K562 (cell line): ENCODE data around the gene DRICH1.

Experiments used
- CTCF ChIP-seq, 3 experiments: IDR thresholded peaks in 2 of 3; conservative IDR thresholded peaks in 1 of 3; 2 replicates each; pipeline ENCODE4 v1.5.1; 2011 to 2012; ENCODE audit warnings: low read length in 3 of 3, mild to moderate bottlenecking in 3 of 3, control low read depth in 2 of 3, improper control_type of control experiment in 1 of 3, inconsistent platforms in 1 of 3, low read depth in 1 of 3, mixed read lengths in 1 of 3, moderate library complexity in 1 of 3; ENCODE audit not compliant: insufficient read depth in 2 of 3
- JUND ChIP-seq, 2 experiments: IDR thresholded peaks; 2 replicates in 1 of 2; 3 replicates in 1 of 2; pipeline ENCODE4 v1.6.1; 2011; ENCODE audit warnings: borderline replicate concordance in 2 of 2, low read depth in 2 of 2, low read length in 2 of 2, improper control_type of control experiment in 1 of 2, missing biosample characterization in 1 of 2, missing genetic modification characterization in 1 of 2, missing genetic modification reagents in 1 of 2
- POLR2H ChIP-seq: IDR thresholded peaks from 2 replicates; pipeline ENCODE4 v1.6.1; 2016; ENCODE audit warnings: missing genetic modification characterization, low read depth, mild to moderate bottlenecking, control low read depth, missing compliant biosample characterization, moderate library complexity
- PPARD ChIP-seq: fragments of 250-450 bp; sonication (Bioruptor Pico); IDR thresholded peaks from 2 replicates; pipeline ENCODE4 v1.8.0; 2022; ENCODE audit warnings: inconsistent platforms, mild to moderate bottlenecking, moderate library complexity
- SRSF7 ChIP-seq: fragments of 200-400 bp; formaldehyde crosslinking; optimal IDR thresholded peaks from 2 replicates; pipeline ENCODE3; 2017; ENCODE audit warnings: mild to moderate bottlenecking, low read depth, low read length
- TEAD4 ChIP-seq, 2 experiments: sonication (generic) in 1 of 2; formaldehyde crosslinking in 1 of 2; IDR thresholded peaks; 2 replicates each; pipeline versions ENCODE4 v1.6.1 to v1.8.0; 2012 to 2022; ENCODE audit warnings: borderline replicate concordance in 1 of 2, inconsistent platforms in 1 of 2, low read length in 1 of 2, mild to moderate bottlenecking in 1 of 2, missing genetic modification reagents in 1 of 2
- ZNF174 ChIP-seq: fragments of 250-450 bp; sonication (Bioruptor Pico); IDR thresholded peaks from 2 replicates; pipeline ENCODE4 v1.4.0; 2020; ENCODE audit warnings: mild to moderate bottlenecking

GRCh38 chr22:23565915-23566704, 66.0 kb downstream of the DRICH1 start:
- no peak for TF ChIP-seq CTCF (IDR thresholded peaks at IDR 0.05 in 2 of 3, conservative IDR thresholded peaks at IDR 0.05 in 1 of 3; ENCODE audit: insufficient read depth in 2 of 3, low read depth in 1 of 3, low read length in 3 of 3)
- TF ChIP-seq POLR2H (tag), result no peak
- TF ChIP-seq TEAD4 (IDR thresholded peaks at IDR 0.05; ENCODE audit: low read length), result no peak
- no peak for TF ChIP-seq TEAD4 (CRISPR knock-in tag; IDR thresholded peaks at IDR 0.05; ENCODE audit: borderline replicate concordance)
- TF ChIP-seq PPARD (CRISPR knock-in tag), result no peak
- TF ChIP-seq SRSF7, result no peak
- no peak for TF ChIP-seq ZNF174
- no peak for TF ChIP-seq JUND (IDR thresholded peaks at IDR 0.05; ENCODE audit: borderline replicate concordance, low read depth, low read length)
- TF ChIP-seq JUND (tag; IDR thresholded peaks at IDR 0.05; ENCODE audit: borderline replicate concordance, low read depth, low read length), result no peak
